H1 (cell line): ENCODE results near the gene ARHGAP22. TPM values are rescaled to one million over a fixed set of nuclear protein-coding genes. Genes with fewer than 3 reads are reported as not detected.

Experiments used
- CBX5 ChIP-seq: fragments of 300-800, 300-1000 bp; sonication (generic); IDR thresholded peaks from 2 replicates; pipeline ENCODE4 v1.7.1; 2016; ENCODE audit warnings: antibody characterized with exemption, low read length, low read depth
- KDM4A ChIP-seq: IDR thresholded peaks from one replicate; pipeline ENCODE4 v1.7.1; 2012; ENCODE audit warnings: low read depth, mild to moderate bottlenecking, moderate library complexity, low read length, inconsistent platforms; ENCODE audit not compliant: severe bottlenecking
- POLR2AphosphoS5 ChIP-seq: IDR thresholded peaks from 2 replicates; pipeline ENCODE4 v1.6.1; 2011; ENCODE audit warnings: low read depth, low read length
- SP2 ChIP-seq: IDR thresholded peaks from 2 replicates; pipeline ENCODE4 v1.6.1; 2012; ENCODE audit warnings: mild to moderate bottlenecking, low read length, inconsistent platforms
- SRF ChIP-seq: IDR thresholded peaks from 2 replicates; pipeline ENCODE4 v1.6.1; 2011; ENCODE audit warnings: mild to moderate bottlenecking, low read depth, low read length, moderate library complexity
- polyA plus RNA-seq, 7 experiments: library from polyadenylated mRNA; depleted of rRNA in 3 of 7; stranded (reverse) in 5 of 7; unstranded in 2 of 7; fragments of >200 nt in 5 of 7; fragments of 200-250 nt in 2 of 7; gene quantifications; 1 replicate in 5 of 7; 2 replicates in 1 of 7; 4 replicates in 1 of 7; pipeline versions ENCODE4 v1.2.1 to v1.2.3, GENCODE V29; 2011 to 2013; ENCODE audit warnings: missing spikeins in 2 of 7, mixed read lengths in 2 of 7
- total RNA-seq: library from RNA; stranded (reverse); fragmentation: NEBNext Ultra II Directional; extraction: Animal tissue kit (Norgen Biotek cat#: 25700); gene quantifications from 2 replicates; pipeline ENCODE4 v1.2.1, GENCODE V29; 2021
- TF ChIP-seq, protein P1 (sequence below): fragments of 300-600 bp; sonication (generic); IDR thresholded peaks from 2 replicates; pipeline ENCODE4 v1.7.1; 2012; ENCODE audit warnings: low read length, moderate library complexity, mild to moderate bottlenecking, inconsistent platforms; ENCODE audit not compliant: insufficient replicate concordance

Gene ARHGAP22
- total and polyA plus RNA-seq, 2 of the 8 experiments (the other 6 are each of a cell fraction or from before 2014, with no cell fraction given): 3.6 to 11.2 TPM

DNA sequence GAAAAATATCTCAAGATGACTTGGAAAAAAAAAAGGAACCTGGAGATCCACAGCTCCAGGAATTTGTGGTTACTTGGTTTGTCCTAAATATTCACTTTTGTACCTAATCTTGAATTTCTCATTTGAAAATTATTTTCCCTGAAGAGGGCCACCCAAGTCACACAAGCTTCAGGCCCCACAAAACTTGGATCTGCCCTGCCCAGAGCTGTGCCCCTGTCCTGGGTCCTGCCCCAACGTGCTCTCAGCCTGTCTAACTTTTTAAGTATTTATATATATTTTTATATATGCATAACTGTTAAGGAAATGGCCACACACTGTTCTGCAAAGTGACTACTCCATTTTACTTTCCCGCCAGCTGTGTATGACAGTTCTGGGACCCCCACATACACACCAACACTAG is 123.5 kb downstream of the ARHGAP22 start (continued):
- TF ChIP-seq, protein P1, sequence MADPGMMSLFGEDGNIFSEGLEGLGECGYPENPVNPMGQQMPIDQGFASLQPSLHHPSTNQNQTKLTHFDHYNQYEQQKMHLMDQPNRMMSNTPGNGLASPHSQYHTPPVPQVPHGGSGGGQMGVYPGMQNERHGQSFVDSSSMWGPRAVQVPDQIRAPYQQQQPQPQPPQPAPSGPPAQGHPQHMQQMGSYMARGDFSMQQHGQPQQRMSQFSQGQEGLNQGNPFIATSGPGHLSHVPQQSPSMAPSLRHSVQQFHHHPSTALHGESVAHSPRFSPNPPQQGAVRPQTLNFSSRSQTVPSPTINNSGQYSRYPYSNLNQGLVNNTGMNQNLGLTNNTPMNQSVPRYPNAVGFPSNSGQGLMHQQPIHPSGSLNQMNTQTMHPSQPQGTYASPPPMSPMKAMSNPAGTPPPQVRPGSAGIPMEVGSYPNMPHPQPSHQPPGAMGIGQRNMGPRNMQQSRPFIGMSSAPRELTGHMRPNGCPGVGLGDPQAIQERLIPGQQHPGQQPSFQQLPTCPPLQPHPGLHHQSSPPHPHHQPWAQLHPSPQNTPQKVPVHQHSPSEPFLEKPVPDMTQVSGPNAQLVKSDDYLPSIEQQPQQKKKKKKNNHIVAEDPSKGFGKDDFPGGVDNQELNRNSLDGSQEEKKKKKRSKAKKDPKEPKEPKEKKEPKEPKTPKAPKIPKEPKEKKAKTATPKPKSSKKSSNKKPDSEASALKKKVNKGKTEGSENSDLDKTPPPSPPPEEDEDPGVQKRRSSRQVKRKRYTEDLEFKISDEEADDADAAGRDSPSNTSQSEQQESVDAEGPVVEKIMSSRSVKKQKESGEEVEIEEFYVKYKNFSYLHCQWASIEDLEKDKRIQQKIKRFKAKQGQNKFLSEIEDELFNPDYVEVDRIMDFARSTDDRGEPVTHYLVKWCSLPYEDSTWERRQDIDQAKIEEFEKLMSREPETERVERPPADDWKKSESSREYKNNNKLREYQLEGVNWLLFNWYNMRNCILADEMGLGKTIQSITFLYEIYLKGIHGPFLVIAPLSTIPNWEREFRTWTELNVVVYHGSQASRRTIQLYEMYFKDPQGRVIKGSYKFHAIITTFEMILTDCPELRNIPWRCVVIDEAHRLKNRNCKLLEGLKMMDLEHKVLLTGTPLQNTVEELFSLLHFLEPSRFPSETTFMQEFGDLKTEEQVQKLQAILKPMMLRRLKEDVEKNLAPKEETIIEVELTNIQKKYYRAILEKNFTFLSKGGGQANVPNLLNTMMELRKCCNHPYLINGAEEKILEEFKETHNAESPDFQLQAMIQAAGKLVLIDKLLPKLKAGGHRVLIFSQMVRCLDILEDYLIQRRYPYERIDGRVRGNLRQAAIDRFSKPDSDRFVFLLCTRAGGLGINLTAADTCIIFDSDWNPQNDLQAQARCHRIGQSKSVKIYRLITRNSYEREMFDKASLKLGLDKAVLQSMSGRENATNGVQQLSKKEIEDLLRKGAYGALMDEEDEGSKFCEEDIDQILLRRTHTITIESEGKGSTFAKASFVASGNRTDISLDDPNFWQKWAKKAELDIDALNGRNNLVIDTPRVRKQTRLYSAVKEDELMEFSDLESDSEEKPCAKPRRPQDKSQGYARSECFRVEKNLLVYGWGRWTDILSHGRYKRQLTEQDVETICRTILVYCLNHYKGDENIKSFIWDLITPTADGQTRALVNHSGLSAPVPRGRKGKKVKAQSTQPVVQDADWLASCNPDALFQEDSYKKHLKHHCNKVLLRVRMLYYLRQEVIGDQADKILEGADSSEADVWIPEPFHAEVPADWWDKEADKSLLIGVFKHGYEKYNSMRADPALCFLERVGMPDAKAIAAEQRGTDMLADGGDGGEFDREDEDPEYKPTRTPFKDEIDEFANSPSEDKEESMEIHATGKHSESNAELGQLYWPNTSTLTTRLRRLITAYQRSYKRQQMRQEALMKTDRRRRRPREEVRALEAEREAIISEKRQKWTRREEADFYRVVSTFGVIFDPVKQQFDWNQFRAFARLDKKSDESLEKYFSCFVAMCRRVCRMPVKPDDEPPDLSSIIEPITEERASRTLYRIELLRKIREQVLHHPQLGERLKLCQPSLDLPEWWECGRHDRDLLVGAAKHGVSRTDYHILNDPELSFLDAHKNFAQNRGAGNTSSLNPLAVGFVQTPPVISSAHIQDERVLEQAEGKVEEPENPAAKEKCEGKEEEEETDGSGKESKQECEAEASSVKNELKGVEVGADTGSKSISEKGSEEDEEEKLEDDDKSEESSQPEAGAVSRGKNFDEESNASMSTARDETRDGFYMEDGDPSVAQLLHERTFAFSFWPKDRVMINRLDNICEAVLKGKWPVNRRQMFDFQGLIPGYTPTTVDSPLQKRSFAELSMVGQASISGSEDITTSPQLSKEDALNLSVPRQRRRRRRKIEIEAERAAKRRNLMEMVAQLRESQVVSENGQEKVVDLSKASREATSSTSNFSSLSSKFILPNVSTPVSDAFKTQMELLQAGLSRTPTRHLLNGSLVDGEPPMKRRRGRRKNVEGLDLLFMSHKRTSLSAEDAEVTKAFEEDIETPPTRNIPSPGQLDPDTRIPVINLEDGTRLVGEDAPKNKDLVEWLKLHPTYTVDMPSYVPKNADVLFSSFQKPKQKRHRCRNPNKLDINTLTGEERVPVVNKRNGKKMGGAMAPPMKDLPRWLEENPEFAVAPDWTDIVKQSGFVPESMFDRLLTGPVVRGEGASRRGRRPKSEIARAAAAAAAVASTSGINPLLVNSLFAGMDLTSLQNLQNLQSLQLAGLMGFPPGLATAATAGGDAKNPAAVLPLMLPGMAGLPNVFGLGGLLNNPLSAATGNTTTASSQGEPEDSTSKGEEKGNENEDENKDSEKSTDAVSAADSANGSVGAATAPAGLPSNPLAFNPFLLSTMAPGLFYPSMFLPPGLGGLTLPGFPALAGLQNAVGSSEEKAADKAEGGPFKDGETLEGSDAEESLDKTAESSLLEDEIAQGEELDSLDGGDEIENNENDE: no peak
- TF ChIP-seq POLR2AphosphoS5: no peak
- no peak for TF ChIP-seq SRF
- no peak for TF ChIP-seq CBX5
- TF ChIP-seq SP2: no peak
- TF ChIP-seq KDM4A: no peak
